Stimulated activated CD4-positive, alpha-beta T cell treated with anti-CD3 and anti-CD28 coated beads, Interleukin-4, amount 100 ng/mL, for 4 hours (primary cell): ENCODE results near the gene NDUFS6.
"Not testable (repeated sequence)": the region's sequence is repeated elsewhere in the genome, so short reads cannot be mapped to it uniquely, and the experiment has no call there.

Experiments
- DNase-seq, 2 experiments: peaks; one replicate each; pipeline ENCODE4 v3.0.0-alpha.2; 2020

The NDUFS6 gene

DNA sequence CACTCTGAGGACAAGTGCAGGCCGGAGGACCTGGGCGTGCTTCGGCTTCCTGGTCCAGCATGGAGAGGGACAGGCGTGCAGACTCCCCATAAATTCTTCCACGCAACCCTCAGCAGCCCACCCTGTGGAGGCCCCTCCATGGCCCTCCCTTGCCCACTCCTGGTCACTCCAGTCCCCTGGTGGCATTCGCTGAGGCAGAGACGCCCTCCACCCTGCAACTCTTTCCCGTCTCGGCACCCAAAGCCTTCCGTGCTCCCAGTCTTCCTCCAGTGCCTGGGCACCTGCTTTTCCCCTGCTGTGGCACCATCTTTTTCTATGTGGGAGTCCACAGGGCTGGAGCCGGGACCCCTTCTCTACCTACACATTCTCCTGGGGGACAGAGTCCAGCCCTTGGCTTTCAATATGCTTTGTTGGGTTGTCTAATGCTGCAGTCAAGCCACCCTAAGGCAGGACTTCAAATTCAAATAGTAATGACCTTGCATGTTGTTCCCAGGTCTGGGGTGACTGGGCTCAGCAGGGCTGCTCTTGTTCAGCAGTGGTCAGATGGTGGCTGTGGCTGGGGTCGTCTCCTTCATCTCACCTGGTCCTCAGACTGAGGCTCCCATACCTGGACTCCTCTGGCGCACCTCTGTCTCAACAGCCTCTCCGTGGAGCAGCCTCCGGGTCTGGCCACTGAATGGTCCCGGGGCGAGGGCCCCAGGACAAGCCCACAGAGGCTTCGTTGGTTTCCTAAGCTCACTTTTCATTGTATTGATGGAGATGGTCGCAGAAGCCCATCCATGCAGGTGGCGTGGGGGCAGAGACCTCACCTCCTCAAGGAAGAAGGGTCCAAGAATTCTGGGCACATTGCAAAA is 16.8 kb upstream of the NDUFS6 start:
- DNase-seq, result no peak

DNA sequence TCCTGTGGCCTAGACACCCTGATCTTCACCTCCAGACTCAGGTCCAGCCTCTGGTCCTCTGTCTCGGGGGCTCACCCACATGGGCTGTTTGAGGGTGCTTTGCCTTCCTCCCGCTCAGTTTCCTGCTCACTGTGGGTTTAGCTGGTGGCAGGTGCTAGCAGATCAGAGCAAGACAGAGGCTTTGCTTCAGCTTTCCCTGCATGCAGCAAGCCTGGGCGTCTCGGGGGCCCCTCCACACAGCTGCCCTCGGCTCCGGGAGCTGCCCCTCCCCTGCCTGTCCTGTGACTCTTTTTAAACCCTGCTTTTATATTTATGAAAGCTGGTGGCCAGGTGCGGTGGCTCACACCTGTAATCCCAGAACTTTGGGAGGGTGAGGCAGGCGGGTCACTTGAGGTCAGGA is 16.1 kb upstream of the NDUFS6 start:
- no peak for DNase-seq

DNA sequence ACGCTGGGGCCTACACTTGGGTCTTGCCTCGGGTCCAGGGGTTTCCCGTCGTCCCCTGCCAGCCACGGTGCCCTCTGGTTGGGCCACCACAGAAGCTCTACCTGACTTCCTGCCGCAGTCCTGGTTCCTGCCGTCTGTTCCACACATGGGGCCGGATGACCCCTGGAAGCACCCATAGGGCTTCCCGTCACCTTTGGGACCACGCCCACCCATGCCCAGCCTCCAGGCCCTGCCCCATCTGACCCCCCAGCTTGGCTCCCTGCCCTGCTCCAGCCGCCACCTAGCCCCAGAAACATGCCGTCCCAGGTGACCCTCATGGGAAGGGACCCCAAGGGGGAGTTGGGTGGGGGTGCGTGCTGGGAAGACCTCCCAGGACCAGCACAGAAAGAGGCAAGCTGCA is 15.2 kb upstream of the NDUFS6 start:
- DNase-seq, result no peak

DNA sequence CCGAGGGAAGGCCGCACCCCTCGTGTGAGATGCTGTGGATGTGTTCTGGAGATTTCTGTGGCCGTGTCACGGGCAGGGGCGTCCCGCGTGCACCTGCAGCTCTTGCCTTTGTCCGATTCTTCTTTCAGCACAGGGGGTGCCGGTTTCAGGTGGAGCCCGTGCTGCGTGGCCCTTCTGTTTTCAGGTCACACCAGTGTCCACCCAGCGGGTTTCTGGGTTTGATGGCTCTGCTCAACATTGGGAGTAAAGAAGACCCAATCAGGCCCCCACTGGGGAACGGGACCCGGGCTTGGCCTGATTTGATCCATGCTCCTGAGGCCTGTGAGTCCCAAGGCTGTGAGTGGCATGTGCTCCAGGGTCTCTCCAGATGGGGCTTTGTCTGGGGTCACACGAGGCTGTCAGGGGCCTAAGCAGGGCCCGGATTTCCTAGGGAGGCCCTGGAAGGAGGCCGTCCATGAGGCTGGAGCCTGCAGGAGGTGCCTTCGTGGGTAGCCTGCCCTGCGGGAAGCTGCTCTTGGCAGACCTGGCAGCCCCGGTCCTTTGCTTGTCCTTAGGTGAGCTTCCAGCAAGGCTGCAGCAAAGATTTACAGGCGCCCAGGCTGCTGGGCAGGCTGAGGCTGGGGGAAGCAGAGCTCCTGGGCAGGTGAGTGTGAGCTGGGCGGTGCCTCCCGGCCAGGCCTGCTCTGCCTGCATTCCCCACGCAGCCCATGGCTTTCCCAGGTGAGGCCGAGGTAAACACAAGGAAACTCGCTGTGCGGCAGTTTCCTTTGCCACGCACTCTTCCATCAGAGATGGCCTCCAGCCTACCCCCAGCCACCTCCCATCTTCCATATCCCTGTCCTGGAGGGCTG is 14.4 kb upstream of the NDUFS6 start:
- DNase-seq, result no peak

DNA sequence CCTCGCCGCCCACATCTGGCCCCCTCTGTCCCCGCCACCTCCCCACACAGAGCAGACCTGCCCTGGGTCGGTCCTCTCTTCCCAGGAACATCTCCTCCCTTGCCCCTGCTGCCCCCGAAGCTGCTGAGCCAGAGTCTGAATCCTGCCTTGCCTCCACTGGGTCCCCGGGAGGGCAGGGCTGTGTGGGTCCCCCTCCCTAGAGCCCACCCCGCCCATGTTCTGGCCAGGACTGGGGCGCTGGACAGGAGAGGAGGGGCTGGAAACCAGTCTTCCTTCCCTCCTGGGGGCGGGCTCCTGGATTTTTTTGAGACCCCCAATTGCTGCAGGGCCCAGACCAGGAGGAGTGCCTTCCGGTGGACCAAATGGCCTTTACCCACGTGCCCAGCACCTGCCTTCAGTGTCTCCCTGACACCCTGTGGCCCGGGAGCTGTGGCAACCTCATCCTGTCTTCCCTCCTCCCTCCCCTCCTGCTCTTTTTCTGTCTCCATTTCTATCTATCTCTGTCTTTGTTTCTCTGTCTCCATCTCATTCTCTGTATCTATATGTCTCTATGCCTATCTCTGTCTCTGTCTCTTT is 13.6 kb upstream of the NDUFS6 start:
- no peak for DNase-seq

DNA sequence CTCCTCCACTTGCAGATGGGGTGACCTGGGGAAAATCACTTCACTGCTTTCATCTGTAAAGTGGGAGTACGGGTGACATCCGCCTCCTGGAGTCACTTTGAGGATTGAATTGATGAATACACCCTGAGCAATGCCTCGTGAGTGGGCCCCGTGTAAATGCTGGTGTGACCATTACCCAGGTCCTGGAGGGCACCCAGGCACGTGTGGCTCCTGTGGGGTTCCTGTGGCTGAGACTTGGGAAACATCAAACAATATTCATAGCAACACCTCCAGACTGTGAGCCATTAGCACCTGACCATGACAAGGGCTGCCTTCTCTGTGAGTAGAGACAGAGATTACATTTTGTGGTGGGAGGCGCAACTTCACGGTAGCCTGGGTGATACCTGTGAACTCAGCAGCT is 13.0 kb upstream of the NDUFS6 start:
- DNase-seq, result no peak

DNA sequence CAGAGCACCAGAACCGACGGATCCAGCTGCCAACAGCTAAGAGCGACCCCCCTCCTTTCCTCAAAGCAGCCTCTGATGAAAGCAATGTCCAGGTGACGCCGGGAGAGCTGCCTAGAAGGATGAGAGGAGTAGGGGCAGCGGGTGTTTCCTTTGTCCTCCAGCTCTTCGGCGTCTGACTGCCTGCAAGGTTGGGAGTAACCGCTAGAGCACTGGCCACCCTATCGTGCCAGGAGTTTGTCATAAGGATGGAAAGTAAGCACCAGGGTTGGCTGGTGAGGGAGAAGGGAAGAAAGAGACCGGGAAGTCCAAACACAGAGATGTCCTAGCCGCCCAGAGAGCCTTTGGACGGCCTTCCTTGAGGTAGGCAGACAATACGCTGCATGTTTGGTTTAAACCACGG is 12.4 kb upstream of the NDUFS6 start:
- DNase-seq, result no peak

DNA sequence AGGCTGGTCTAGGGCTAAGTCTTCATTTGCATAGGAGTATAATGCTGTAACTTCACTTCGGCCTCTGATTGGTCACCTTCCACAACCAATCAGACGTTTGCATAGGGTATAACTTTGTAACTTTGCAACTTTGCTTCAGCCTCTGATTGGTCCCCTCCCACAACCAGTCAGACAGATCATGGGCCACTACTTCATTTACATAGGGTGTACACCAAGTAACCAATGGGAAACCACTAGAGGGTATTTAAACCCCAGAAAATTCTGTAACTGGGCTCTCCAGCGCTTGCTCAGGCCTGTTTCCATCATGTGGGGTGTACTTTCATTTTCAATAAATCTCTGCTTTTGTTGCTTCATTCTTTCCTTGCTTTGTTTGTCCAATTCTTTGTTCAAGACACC is 11.8 kb upstream of the NDUFS6 start:
- DNase-seq, result not testable (repeated sequence)

DNA sequence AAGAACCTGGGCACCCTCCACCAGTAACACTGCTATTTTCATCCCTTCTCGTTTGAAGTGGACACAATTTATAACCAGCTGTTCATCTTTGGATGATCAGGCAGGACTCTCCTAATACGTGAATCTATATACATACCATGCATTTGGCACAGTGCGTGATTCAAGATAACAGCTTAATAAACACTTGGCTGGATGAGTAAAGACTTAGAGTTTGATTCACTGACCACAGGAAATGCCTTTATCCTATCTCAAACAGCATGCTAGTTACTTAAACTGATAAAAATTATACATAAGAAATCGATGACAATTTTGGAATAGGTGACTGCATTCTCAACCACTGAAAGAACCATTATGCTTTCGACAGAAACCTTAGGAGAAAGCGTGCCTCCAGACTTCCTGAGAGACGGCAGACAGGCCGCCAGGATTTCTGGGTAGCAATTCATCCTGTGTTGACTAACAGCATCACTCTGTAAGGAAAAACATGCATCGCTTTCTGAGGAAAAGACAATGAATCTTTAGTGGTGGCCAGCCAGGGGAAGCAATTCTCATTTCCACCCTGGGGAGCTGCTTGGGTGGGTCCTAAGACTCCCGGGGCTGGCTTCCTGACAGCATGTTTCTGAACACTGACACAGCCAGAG is 11.3 kb upstream of the NDUFS6 start:
- no peak for DNase-seq

DNA sequence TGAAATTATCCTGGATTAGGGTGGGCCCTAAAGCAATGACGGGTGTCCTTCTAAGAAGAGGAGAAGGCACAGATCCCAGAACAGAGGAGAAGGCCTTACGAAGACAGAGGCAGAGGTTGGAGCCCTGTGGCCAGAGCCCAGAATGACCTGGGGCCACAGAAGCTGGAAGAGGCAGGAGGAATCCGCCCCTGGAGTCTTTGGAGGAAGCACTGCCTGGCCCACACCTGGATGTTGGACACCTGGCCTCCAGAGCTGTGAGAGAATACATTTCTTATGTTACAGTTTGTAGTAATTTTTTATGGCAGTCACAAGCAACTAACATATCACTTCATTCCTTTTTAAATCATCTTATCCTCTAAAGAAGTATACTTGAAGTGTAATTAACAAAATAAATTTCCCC is 10.0 kb upstream of the NDUFS6 start:
- DNase-seq, result no peak

DNA sequence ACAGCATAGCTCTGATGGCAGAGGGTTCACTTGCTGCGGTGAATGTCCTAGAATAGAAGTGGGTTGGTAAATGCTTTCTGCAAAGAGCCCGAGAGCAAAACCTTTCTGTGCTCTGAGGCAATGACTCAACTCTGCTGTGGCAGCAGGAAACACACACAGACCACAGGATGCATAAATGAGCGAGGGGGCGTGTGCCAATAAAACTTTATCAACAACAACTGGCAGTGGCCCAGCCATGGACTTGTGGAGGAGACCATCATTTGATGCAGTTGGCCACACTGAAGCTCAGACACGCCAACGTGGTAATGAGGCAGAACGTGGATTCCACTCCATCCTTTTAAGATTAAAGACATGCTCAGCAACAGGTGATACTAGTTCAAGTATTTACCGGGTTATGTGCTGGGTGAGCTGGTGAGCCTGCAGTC is 8.4 kb upstream of the NDUFS6 start:
- peak; percentile 51 to 73 for DNase-seq

DNA sequence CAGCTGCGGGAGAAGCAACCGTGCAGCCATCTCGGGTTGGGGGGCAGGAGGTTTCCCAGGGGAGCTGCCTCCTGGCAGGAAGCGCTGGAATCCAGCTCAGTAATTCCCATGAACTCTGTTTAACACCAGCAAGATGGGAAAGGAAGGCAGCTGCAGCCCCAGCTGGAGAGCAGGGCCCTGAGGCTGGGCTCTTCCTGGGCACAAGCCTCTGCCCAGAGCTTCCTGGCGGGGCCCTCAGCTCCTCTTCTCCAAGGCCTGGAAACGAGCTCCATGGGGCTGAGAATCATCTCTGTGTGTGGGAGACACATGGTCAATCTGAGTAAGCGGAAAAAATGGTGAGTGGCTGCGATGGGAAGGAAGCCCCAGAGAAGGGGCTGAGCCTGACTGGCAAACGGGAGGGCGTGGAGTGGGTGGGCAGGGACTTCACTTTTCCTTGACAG is 7.9 kb upstream of the NDUFS6 start:
- DNase-seq, result peak in 1 of 2 experiments; percentile 42

DNA sequence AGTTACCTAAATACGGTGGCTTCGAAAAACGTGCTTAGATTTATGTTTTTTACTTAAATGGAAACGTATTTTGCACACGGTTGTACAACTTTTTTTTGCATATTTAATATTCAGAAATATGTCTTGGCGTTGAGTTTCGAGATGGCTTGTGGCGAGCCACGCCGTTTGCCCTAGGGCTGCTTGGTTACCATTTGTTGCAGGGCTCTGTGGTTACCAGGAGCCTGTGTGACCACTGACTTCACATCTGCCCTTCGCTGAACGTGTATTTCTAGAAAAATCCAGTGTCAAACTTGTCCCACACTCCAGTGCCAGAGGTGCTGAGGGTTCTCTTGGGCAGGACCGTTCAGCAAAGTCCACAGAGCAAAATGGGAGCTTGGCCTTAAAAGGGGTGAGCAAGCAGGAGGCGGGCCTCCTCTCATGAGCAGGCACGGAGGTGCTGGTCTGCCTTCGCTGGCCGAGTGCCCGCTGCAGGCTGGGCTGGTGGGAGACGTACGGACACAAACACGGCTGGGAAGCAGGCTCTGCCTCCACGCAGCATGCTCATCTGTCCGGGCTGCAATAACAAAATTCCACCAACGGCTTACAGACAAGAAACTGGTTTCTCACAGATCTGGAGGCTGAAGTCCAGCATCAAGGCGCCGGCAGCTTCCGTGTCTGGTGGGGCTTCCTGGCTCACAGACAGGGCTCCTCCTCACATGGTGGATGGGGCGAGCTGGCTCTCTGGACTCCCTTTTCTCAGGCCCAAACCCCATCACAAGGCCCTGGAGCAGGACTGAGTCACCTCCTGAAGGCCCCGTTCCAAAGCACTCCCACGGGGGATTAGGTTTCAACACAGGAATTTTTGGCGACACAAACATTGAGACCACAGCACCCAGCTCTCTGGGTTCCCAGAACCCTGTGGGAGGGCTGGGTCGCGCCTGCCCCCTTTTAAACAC is 7.0 kb upstream of the NDUFS6 start:
- no peak for DNase-seq

DNA sequence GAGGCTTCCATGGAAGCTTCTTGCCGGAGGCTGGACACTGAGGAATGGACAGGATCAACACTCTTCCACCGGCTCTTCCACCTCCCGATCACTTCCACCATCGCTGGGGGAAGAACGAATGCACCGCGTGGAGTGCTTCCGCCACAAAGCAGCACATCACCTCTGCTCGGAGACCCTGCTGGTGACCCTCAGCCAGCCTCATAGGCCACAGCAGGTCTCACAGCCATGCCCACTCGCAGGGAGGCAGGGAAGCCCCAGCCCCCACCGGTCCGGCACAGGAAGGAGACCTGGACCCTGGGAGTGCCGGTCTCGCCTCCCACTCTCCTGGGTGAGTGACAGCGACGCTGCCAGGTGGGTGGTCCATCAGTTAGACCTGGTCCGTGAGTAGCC is 6.3 kb upstream of the NDUFS6 start:
- no peak for DNase-seq

DNA sequence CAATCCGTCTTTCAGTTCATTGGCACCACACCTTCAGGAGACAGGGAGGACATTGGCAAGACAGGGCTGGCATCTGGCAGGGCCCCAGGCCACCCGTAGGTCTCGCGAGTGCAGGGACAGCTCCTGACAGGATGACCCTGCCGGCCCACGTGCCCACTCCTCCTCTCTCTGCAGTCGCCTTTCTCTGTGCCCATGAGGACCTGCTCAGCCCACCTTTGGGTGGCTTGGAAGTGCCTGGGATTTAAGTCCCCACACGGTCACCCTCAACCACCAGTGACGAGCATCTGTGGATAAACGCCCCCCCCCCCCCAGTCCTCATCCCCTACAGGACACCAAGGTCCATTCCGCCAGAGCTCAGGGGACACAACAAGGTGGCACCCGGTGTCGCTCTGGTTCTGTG is 5.7 kb upstream of the NDUFS6 start:
- DNase-seq, result no peak

DNA sequence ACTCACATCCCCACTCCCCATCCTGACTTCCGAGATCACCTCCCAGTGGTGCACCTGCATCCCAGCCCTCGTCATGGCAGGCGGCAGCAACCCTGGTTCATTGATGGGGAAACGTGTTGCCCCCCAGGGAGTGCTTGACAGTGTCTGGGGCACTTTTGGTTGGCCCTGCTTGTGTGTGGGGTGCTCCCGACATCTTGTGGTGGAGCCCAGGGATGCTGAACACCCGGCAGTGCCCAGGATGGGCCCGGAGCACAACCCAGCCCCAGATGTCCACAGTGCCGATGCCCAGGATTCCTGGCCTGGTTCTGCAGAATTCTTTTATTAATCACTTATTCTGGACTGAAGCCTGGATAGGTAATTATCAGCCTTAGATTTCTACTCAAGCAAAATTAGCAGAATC is 5.3 kb upstream of the NDUFS6 start:
- no peak for DNase-seq

DNA sequence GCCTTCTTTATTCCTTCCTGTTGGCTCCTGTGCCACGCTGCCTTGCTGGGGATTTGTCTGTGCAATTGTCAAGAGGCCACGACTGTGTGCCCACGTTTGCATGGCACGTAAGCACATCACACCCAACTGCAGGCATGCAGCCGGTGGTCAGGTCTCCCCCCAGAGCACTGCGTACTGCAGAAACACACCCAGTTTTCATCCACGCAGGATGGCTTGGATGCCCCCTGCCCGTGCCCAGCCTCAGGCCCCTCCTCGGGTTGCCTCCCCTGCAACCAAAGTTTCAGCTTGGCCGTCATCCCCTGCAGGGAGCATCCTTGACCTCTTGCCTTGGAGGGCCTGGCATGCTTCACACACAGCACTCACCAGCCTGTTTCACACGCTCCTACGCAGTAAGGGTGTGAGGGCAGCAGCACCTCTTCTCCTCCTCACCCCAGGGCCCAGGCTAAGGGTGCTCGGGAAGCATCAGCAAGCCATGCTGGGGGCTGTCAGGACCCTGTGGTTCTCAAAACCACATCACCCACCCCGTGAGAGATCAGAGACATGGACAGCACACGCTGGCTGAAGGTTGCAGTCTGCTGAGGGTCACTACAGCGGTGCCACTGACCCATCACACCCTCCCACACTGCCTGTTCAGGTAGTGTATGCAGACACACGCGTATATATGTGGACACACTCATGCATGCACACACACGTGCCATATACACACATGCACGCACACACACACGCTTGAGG is 4.7 kb upstream of the NDUFS6 start:
- DNase-seq, result no peak

DNA sequence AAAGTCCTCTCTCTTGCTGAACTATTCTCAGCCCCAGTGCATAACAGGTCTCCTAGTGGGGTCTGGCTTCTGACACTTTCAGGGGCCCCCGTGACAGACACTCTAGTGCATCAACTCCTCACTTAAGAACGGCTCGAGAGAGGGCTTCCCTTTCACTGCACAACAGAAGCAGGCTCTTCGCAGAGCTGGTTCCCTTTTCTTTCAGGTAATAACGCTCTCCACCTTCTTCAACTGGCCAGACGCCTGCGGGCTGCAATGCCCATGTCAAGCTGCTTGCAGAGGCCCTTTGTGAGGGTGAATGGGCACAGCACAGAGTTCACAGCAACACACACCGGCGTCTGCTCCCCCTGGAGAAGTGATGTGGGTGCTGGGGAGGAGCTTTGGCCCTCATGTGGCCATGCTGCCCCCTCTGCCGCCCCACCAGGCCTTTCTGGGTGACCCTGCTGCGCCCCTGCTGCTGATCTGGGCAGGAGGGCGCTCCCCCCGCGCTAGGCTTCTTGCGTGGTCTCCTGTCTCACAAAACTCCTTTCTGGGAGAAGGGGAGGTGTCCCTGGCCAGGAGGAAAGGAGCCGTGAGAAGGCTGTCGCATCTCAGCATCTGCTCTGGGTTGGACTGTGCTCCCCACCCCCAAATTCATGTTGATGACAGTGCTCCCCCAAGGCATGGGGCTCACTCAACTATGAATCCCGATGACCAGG is 4.0 kb upstream of the NDUFS6 start:
- DNase-seq, result no peak

DNA sequence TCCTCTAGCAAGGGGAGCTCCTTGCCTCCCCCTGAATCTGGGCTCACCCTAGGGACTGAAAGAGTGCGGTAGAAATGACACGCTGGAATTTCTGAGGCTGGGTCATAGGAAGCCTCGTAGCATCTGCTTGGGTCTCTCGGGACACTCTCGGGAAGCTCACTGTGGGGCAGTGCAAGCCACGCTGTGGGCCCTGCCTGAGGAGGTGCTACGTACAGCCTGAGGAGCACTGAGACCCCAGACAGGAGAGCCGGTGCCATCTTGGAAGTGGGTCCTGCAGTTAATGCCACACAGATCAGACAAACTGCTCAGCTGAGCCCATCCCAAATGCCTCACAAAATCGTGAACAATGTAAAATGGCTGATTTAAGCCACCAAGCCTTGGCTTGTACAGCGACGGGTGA is 3.4 kb upstream of the NDUFS6 start:
- DNase-seq, result no peak

DNA sequence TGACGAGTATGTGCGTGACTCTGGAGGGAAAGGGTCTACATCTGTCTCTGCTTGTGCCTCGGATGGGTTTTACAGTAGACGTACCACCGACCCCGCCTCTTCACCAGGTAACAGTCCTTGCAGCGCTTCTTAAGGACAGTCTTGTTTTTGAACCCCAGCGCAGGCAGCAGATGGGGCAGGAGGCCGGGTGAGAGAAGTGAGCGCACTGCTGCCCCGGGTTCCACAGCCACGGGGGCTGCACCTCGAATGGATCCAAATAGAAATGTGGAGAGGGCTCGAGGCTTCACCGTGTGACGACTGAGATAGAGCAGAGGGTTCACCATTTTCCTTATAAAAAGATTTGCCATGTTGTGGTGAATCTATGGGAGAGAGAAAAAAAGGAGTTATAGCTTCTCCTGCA is 2.6 kb upstream of the NDUFS6 start:
- not testable (repeated sequence) for DNase-seq
